Measurements from ENCODE around the gene HAVCR1.

- TF ChIP-seq CTCF (conservative IDR thresholded peaks at IDR 0.05; ENCODE audit: low read depth, low read length) = no peak
- no peak for TF ChIP-seq EZH2 (IDR thresholded peaks at IDR 0.05; ENCODE audit: borderline replicate concordance, low read depth, low read length, poor library complexity, severe bottlenecking)
Observed at GRCh38 chr5:157030692-157031091, 28.2 kb downstream of the HAVCR1 start.

Measured in A673 (cell line).